Measurements from ENCODE around the gene GRIN2B. TPM values are rescaled to one million over a fixed set of nuclear protein-coding genes. Genes with fewer than 3 reads are reported as not detected.
A peak's percentile ranks its signal among the peaks of the same experiment; 100 is the strongest.

GRIN2B gene
- total and polyA plus RNA-seq, 2 of the 13 experiments (the other 11 are each of a cell fraction or from before 2014, with no cell fraction given), result 0.05 to 0.13 TPM

DNA sequence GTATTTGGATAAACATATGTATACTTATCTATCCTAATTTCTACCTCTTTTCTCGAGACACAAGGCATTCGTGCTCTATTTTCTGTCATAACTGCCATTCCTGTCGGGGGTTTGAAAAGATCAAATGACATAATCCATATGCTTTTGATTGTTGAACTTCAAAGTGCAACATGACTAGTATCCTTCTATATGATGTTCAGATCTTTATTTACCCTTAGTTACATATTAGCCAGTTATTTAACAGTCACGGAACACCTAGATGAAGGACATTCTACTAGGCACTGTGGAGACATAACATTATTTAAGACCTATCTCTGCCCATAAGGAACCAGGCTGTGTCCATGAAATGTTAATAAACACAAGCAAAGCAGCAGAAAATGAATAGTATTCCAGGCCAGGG lies 11.2 kb upstream of the GRIN2B start (continued):
- TF ChIP-seq PAWR (CRISPR knock-in tag; IDR thresholded peaks at IDR 0.05; ENCODE audit: borderline replicate concordance) (no peak), BCL6 (CRISPR knock-in tag; IDR thresholded peaks at IDR 0.05) (peak; percentile 67; the same call in 1 of the 2 replicates), EED (CRISPR knock-in tag; IDR thresholded peaks at IDR 0.05) (no peak), NCOR1 (IDR thresholded peaks at IDR 0.05; ENCODE audit: borderline replicate concordance, low read length) (peak; percentile 37; the same call in 1 of the 2 replicates), ZNF264 (CRISPR knock-in tag; IDR thresholded peaks at IDR 0.05) (0 out of 2 replicates have a peak, but pooled peaks have one; percentile 30), ZNF136 (CRISPR knock-in tag; IDR thresholded peaks at IDR 0.05; ENCODE audit: low read depth) (no peak), ZNF547 (CRISPR knock-in tag; IDR thresholded peaks at IDR 0.05) (no peak), ZNF569 (CRISPR knock-in tag; IDR thresholded peaks at IDR 0.05; ENCODE audit: borderline replicate concordance) (no peak), RXRB (CRISPR knock-in tag; IDR thresholded peaks at IDR 0.05; ENCODE audit: borderline replicate concordance) (0 out of 2 replicates have a peak, but pooled peaks have one; percentile 55), CREB1 (IDR thresholded peaks at IDR 0.05) (no peak), CREB1 (CRISPR knock-in tag; IDR thresholded peaks at IDR 0.05) (no peak), NFIC (IDR thresholded peaks at IDR 0.05; ENCODE audit: low read length) (no peak), HNF4A (CRISPR knock-in tag; IDR thresholded peaks at IDR 0.05) (no peak), ZNF121 (CRISPR knock-in tag; IDR thresholded peaks at IDR 0.05) (no peak), LCORL (IDR thresholded peaks at IDR 0.05) (no peak), LCORL (CRISPR knock-in tag; IDR thresholded peaks at IDR 0.05) (no peak), PAF1 (CRISPR knock-in tag; IDR thresholded peaks at IDR 0.05) (no peak), ZMAT3 (CRISPR knock-in tag; conservative IDR thresholded peaks at IDR 0.05) (no peak)
- TF ChIP-seq, protein P1, sequence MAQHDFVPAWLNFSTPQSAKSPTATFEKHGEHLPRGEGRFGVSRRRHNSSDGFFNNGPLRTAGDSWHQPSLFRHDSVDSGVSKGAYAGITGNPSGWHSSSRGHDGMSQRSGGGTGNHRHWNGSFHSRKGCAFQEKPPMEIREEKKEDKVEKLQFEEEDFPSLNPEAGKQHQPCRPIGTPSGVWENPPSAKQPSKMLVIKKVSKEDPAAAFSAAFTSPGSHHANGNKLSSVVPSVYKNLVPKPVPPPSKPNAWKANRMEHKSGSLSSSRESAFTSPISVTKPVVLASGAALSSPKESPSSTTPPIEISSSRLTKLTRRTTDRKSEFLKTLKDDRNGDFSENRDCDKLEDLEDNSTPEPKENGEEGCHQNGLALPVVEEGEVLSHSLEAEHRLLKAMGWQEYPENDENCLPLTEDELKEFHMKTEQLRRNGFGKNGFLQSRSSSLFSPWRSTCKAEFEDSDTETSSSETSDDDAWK (CRISPR knock-in tag; IDR thresholded peaks at IDR 0.05), result no peak
- TF ChIP-seq, protein P2, sequence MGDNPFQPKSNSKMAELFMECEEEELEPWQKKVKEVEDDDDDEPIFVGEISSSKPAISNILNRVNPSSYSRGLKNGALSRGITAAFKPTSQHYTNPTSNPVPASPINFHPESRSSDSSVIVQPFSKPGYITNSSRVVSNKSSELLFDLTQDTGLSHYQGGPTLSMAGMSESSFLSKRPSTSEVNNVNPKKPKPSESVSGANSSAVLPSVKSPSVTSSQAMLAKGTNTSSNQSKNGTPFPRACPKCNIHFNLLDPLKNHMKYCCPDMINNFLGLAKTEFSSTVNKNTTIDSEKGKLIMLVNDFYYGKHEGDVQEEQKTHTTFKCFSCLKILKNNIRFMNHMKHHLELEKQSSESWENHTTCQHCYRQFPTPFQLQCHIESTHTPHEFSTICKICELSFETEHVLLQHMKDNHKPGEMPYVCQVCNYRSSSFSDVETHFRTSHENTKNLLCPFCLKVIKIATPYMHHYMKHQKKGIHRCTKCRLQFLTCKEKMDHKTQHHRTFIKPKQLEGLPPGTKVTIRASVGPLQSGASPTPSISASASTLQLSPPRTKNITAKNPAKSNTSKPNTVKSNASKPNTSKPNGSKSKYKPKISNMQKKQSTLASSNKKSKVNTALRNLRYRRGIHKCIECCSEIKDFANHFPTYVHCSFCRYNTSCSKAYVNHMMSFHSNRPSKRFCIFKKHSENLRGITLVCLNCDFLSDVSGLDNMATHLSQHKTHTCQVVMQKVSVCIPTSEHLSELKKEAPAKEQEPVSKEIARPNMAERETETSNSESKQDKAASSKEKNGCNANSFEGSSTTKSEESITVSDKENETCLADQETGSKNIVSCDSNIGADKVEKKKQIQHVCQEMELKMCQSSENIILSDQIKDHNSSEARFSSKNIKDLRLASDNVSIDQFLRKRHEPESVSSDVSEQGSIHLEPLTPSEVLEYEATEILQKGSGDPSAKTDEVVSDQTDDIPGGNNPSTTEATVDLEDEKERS (CRISPR knock-in tag; IDR thresholded peaks at IDR 0.05), result no peak
- TF ChIP-seq, protein P3, sequence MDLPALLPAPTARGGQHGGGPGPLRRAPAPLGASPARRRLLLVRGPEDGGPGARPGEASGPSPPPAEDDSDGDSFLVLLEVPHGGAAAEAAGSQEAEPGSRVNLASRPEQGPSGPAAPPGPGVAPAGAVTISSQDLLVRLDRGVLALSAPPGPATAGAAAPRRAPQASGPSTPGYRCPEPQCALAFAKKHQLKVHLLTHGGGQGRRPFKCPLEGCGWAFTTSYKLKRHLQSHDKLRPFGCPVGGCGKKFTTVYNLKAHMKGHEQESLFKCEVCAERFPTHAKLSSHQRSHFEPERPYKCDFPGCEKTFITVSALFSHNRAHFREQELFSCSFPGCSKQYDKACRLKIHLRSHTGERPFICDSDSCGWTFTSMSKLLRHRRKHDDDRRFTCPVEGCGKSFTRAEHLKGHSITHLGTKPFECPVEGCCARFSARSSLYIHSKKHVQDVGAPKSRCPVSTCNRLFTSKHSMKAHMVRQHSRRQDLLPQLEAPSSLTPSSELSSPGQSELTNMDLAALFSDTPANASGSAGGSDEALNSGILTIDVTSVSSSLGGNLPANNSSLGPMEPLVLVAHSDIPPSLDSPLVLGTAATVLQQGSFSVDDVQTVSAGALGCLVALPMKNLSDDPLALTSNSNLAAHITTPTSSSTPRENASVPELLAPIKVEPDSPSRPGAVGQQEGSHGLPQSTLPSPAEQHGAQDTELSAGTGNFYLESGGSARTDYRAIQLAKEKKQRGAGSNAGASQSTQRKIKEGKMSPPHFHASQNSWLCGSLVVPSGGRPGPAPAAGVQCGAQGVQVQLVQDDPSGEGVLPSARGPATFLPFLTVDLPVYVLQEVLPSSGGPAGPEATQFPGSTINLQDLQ (CRISPR knock-in tag; IDR thresholded peaks at IDR 0.05), result no peak
- TF ChIP-seq, protein P4, sequence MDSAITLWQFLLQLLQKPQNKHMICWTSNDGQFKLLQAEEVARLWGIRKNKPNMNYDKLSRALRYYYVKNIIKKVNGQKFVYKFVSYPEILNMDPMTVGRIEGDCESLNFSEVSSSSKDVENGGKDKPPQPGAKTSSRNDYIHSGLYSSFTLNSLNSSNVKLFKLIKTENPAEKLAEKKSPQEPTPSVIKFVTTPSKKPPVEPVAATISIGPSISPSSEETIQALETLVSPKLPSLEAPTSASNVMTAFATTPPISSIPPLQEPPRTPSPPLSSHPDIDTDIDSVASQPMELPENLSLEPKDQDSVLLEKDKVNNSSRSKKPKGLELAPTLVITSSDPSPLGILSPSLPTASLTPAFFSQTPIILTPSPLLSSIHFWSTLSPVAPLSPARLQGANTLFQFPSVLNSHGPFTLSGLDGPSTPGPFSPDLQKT (CRISPR knock-in tag; IDR thresholded peaks at IDR 0.05; ENCODE audit: borderline replicate concordance), result no peak

Measured in HepG2 (cell line).